ENCODE data around the gene ASIC4. TPM values are rescaled to one million over a fixed set of nuclear protein-coding genes. Genes with fewer than 3 reads are reported as not detected.

Gene ASIC4
- total RNA-seq, 1 experiment from 2014 or later, result 0.45 TPM

GRCh38 chr2:219488844-219489194 lies 25.5 kb upstream of the ASIC4 start:
- H3K4me1 ChIP-seq (ENCODE audit: insufficient read depth, low read length, poor library complexity, severe bottlenecking), result peaks cover 10% of the 10 kb centered on the region
- no peak overlapping the region for H3K4me3 ChIP-seq (ENCODE audit: low read depth, low read length, poor library complexity, severe bottlenecking)
- no peak for DNase-seq (ENCODE audit: low spot score)
- no TSS peak for BruUV-seq (replicated peaks)
- no peaks in the 10 kb centered on the region for H3K36me3 ChIP-seq (ENCODE audit: insufficient read depth, low read length, poor library complexity, severe bottlenecking)
- ChIA-PET POLR2A (ENCODE audit: low non-redundant PET) (no interaction called here), CTCF (interaction anchor here (0.5 to 1.2 kb wide), 3 partner anchors 20 to 47 kb away, joined by 5 to 8 read pairs (median 6); no protein-coding TSS in a partner anchor)
- no peak overlapping the region for H3K27ac ChIP-seq (ENCODE audit: low read depth, low read length, poor library complexity, severe bottlenecking)
- intact Hi-C loops (cut with micrococcal nuclease; ENCODE audit: unreplicated experiment), result no loop called here
- TF ChIP-seq, protein P1, sequence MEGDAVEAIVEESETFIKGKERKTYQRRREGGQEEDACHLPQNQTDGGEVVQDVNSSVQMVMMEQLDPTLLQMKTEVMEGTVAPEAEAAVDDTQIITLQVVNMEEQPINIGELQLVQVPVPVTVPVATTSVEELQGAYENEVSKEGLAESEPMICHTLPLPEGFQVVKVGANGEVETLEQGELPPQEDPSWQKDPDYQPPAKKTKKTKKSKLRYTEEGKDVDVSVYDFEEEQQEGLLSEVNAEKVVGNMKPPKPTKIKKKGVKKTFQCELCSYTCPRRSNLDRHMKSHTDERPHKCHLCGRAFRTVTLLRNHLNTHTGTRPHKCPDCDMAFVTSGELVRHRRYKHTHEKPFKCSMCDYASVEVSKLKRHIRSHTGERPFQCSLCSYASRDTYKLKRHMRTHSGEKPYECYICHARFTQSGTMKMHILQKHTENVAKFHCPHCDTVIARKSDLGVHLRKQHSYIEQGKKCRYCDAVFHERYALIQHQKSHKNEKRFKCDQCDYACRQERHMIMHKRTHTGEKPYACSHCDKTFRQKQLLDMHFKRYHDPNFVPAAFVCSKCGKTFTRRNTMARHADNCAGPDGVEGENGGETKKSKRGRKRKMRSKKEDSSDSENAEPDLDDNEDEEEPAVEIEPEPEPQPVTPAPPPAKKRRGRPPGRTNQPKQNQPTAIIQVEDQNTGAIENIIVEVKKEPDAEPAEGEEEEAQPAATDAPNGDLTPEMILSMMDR (conservative IDR thresholded peaks at IDR 0.05; ENCODE audit: low read depth, low read length), result no peak
- TF ChIP-seq EZH2 (IDR thresholded peaks at IDR 0.05; ENCODE audit: borderline replicate concordance, low read depth, low read length, poor library complexity, severe bottlenecking), result no peak
- no peaks in the 10 kb centered on the region for H3K9me3 ChIP-seq (ENCODE audit: low read depth, low read length, poor library complexity, severe bottlenecking)
- peaks cover 15% of the 10 kb centered on the region for H3K27me3 ChIP-seq (replicated peaks; ENCODE audit: insufficient read depth, low read depth, low read length, poor library complexity)

DNA sequence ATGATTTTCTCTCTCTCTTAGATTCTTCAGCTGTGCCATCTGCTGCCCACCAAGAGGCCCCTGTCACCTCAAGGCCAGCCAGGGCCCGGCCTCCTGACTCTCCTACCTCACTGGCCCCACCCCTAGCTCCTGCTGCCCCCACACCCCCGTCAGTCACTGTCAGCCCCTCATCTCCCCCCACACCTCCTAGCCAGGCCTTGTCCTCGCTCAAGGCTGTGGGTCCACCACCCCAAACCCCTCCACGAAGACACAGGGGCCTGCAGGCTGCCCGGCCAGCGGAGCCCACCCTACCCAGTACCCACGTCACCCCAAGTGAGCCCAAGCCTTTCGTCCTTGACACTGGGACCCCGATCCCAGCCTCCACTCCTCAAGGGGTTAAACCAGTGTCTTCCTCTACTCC lies 25.0 kb upstream of the ASIC4 start:
- POLR2A ChIA-PET (ENCODE audit: low non-redundant PET), result no interaction called here
- Histone ChIP-seq H3K27ac (ENCODE audit: low read depth, low read length, poor library complexity, severe bottlenecking) (no peak overlapping the region), H3K27me3 (replicated peaks; ENCODE audit: insufficient read depth, low read depth, low read length, poor library complexity) (peaks cover 10% of the 10 kb centered on the region), H3K36me3 (ENCODE audit: insufficient read depth, low read length, poor library complexity, severe bottlenecking) (no peaks in the 10 kb centered on the region), H3K4me1 (ENCODE audit: insufficient read depth, low read length, poor library complexity, severe bottlenecking) (peaks cover 7% of the 10 kb centered on the region), H3K9me3 (ENCODE audit: low read depth, low read length, poor library complexity, severe bottlenecking) (no peaks in the 10 kb centered on the region), H3K4me3 (ENCODE audit: low read depth, low read length, poor library complexity, severe bottlenecking) (no peak overlapping the region)
- no TSS peak for BruUV-seq (replicated peaks)
- DNase-seq (ENCODE audit: low spot score), result no peak
- no peak for TF ChIP-seq EZH2 (IDR thresholded peaks at IDR 0.05; ENCODE audit: borderline replicate concordance, low read depth, low read length, poor library complexity, severe bottlenecking)
- TF ChIP-seq, protein P1 (conservative IDR thresholded peaks at IDR 0.05; ENCODE audit: low read depth, low read length), result no peak
- CTCF ChIA-PET, result interaction anchor here (0.5 to 1.2 kb wide), 3 partner anchors 20 to 48 kb away, joined by 5 to 8 read pairs (median 6); no protein-coding TSS in a partner anchor
- intact Hi-C loops (cut with micrococcal nuclease; ENCODE audit: unreplicated experiment), result no loop called here

DNA sequence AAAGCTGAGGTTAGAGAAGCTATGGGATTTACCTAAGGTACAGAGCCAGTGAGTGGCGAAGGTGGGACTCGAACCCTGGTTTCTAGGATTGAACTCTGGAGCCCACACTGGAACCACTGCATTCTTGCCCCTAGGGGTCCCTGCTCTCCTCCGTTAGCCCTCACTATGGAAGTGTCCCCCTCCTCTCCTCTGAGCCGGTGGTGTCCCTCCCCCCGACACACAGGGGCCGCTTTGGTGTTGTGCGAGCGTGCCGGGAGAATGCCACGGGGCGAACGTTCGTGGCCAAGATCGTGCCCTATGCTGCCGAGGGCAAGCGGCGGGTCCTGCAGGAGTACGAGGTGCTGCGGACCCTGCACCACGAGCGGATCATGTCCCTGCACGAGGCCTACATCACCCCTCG lies 24.1 kb upstream of the ASIC4 start:
- no TSS peak for BruUV-seq (replicated peaks)

More for the DNA sequence above, 24.1 kb upstream of the ASIC4 start:
- ChIA-PET CTCF (no interaction called here), POLR2A (ENCODE audit: low non-redundant PET) (no interaction called here)
- H3K27ac ChIP-seq (ENCODE audit: low read depth, low read length, poor library complexity, severe bottlenecking), result no peak overlapping the region
- H3K9me3 ChIP-seq (ENCODE audit: low read depth, low read length, poor library complexity, severe bottlenecking), result no peaks in the 10 kb centered on the region
- DNase-seq (ENCODE audit: low spot score), result no peak
- intact Hi-C loops (cut with micrococcal nuclease; ENCODE audit: unreplicated experiment), result no loop called here
- no peaks in the 10 kb centered on the region for H3K36me3 ChIP-seq (ENCODE audit: insufficient read depth, low read length, poor library complexity, severe bottlenecking)
- peaks cover 2% of the 10 kb centered on the region for H3K27me3 ChIP-seq (replicated peaks; ENCODE audit: insufficient read depth, low read depth, low read length, poor library complexity)
- TF ChIP-seq EZH2 (IDR thresholded peaks at IDR 0.05; ENCODE audit: borderline replicate concordance, low read depth, low read length, poor library complexity, severe bottlenecking), result no peak
- TF ChIP-seq, protein P1 (conservative IDR thresholded peaks at IDR 0.05; ENCODE audit: low read depth, low read length), result peak; percentile 29; the same call in 1 of the 2 replicates
- H3K4me1 ChIP-seq (ENCODE audit: insufficient read depth, low read length, poor library complexity, severe bottlenecking), result peaks cover 7% of the 10 kb centered on the region
- H3K4me3 ChIP-seq (ENCODE audit: low read depth, low read length, poor library complexity, severe bottlenecking), result no peak overlapping the region

All from A673 (cell line).